ENCODE results near the gene ARHGEF12. TPM values are rescaled to one million over a fixed set of nuclear protein-coding genes. Genes with fewer than 3 reads are reported as not detected.

Gene ARHGEF12
- total and polyA plus RNA-seq, 7 donors, result 18.6 to 129 (median 80.5) TPM

- no peak for DNase-seq
- Histone ChIP-seq H3K9me3 (no peaks in the 10 kb centered on the region), H3K27ac (peak overlapping the region; percentile 63 to 77 (median 73)), H3K4me1 (peaks cover 0 to 22% (median 17%) of the 10 kb centered on the region in 4 donors), H3K36me3 (peaks cover 0 to 22% (median 0%) of the 10 kb centered on the region in 4 donors), H3K27me3 (no peaks in the 10 kb centered on the region), H3K4me3 (no peak overlapping the region)
- intact Hi-C loops (cut with DNase I), result loop anchor here (2.0 kb wide), 1 partner anchor 98 kb away; no protein-coding TSS in a partner anchor
- 48 to 52% methylated on average over 4 of the region's 4 CpGs for WGBS, 2 donors
- TF ChIP-seq POLR2AphosphoS5 (IDR thresholded peaks at IDR 0.05), result peak; percentile 15 to 72 (median 24)
- TF ChIP-seq POLR2A (IDR thresholded peaks at IDR 0.05), result no peak
- TF ChIP-seq CTCF (IDR thresholded peaks at IDR 0.05), result no peak
- TF ChIP-seq EP300 (IDR thresholded peaks at IDR 0.05), result peak in 1 of 4 donors; percentile 13
These were observed 96.1 kb downstream of the ARHGEF12 start for GRCh38 chr11:120432056-120433018.

GRCh38 chr11:120441592-120441991 lies 105.4 kb downstream of the ARHGEF12 start:
- DNase-seq, result no peak
- TF ChIP-seq EP300 (IDR thresholded peaks at IDR 0.05), result no peak
- TF ChIP-seq CTCF (IDR thresholded peaks at IDR 0.05), result no peak
- no peak for TF ChIP-seq POLR2A (IDR thresholded peaks at IDR 0.05)
- H3K27me3 ChIP-seq, result no peaks in the 10 kb centered on the region
- peaks cover 0 to 89% (median 18%) of the 10 kb centered on the region in 4 donors for H3K36me3 ChIP-seq
- no peak overlapping the region for H3K4me3 ChIP-seq
- H3K9me3 ChIP-seq, result no peaks in the 10 kb centered on the region
- H3K4me1 ChIP-seq, result no peaks in the 10 kb centered on the region
- intact Hi-C loops (cut with DNase I), result no loop called here
- WGBS, 2 donors, result 93 to 95% methylated on average over 5 of the region's 5 CpGs
- H3K27ac ChIP-seq, result no peak overlapping the region

DNA sequence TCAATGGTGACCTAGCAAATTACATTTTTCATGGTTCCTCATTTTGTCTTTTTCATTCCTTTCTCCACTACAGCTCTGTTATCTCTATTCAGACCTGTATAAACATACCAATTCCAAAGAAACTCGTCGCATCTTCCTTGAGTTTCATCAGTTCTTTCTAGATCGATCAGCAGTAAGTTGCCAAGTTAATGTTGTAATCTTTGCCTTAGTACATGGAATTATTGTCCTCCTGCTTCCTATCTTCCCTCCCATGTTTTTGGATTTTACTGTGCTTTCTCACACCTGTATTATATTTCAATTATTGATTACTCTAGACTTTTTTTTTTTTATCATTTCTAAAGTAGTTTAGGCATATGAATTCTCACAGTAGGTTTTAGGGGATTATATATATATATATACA lies 105.8 kb downstream of the ARHGEF12 start:
- whole genome bisulfite sequencing, 2 donors, result 92% methylated on average over 3 of the region's 3 CpGs
- intact Hi-C loops (cut with DNase I), result no loop called here
- Histone ChIP-seq H3K9me3 (no peaks in the 10 kb centered on the region), H3K27me3 (no peaks in the 10 kb centered on the region), H3K36me3 (peaks cover 2 to 91% (median 20%) of the 10 kb centered on the region in 4 donors), H3K4me3 (no peak overlapping the region), H3K27ac (no peak overlapping the region), H3K4me1 (no peaks in the 10 kb centered on the region)
- no peak for TF ChIP-seq POLR2A (IDR thresholded peaks at IDR 0.05)
- no peak for TF ChIP-seq CTCF (IDR thresholded peaks at IDR 0.05)
- no peak for TF ChIP-seq EP300 (IDR thresholded peaks at IDR 0.05)
- no peak for TF ChIP-seq POLR2AphosphoS5 (IDR thresholded peaks at IDR 0.05)
- DNase-seq, result no peak

- peaks cover 17 to 100% (median 45%) of the 10 kb centered on the region in 4 donors for H3K36me3 ChIP-seq
- 94 to 95% methylated on average over 7 of the region's 7 CpGs for WGBS, 2 donors
These were observed 110.6 kb downstream of the ARHGEF12 start for GRCh38 chr11:120446802-120447201.

More at GRCh38 chr11:120446802-120447201, 110.6 kb downstream of the ARHGEF12 start:
- no peaks in the 10 kb centered on the region for H3K9me3 ChIP-seq
- H3K27me3 ChIP-seq, result no peaks in the 10 kb centered on the region
- no peak overlapping the region for H3K27ac ChIP-seq
- H3K4me1 ChIP-seq, result no peaks in the 10 kb centered on the region
- no peak for DNase-seq
- no peak overlapping the region for H3K4me3 ChIP-seq
- intact Hi-C loops (cut with DNase I), result no loop called here
- TF ChIP-seq EP300 (IDR thresholded peaks at IDR 0.05), result no peak
- TF ChIP-seq POLR2A (IDR thresholded peaks at IDR 0.05), result no peak
- no peak for TF ChIP-seq POLR2AphosphoS5 (IDR thresholded peaks at IDR 0.05)
- no peak for TF ChIP-seq CTCF (IDR thresholded peaks at IDR 0.05)

All from sigmoid colon (tissue), 7 donors.